Measurements from ENCODE around the gene CHRNA5.

CHRNA5 gene

DNA sequence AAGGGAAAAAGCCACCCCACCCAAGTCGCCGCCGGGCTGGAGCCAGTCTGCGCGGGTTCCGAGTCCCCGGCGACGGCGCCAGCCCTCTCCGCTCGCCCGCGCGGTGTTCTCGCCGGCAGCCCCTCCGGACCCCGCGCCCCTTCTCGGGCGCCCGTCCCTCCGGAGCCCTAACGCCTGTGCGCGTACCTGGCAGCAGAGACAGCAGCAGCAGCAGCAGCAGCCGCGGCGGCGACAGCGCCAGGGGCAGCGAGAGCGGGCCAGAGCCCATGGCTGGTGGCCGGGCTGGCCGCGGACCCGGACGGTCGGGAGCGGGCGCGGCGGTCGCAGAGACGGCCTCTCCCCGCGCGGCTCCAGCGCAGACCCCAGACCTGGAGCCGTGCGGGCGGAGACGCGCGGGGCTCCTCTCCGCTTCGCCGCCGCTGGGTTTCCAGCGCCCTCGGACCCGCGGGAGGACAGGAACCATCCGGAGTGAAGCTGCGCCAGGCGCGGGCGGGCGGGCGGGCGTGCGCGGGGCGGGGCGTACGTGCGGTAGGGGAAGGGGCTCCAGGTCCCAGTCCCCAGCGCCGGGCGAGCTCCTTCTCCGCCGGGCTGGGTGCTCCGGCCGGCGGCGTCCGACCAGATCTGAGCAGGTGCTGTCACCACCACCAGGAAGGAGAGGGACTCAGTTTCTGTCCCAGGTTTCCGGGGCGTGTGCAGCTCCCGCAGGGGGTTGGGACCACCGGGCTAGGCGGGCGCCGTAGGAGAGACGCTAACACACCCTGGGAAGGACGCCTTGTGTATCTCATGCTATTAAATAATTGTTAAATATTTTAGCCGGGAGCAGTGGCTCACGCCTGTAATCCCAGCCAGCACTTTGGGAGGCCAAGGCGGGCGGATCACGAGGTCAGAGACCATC is 55.5 kb downstream of the CHRNA5 start, which contains the start of gene CHRNA3:
Gene CHRNA3 (minus strand): TSS at position 470 of the 895 bp plus-strand sequence. CDS start 202 bp downstream, at position 268.
- no peak for DNase-seq

DNA sequence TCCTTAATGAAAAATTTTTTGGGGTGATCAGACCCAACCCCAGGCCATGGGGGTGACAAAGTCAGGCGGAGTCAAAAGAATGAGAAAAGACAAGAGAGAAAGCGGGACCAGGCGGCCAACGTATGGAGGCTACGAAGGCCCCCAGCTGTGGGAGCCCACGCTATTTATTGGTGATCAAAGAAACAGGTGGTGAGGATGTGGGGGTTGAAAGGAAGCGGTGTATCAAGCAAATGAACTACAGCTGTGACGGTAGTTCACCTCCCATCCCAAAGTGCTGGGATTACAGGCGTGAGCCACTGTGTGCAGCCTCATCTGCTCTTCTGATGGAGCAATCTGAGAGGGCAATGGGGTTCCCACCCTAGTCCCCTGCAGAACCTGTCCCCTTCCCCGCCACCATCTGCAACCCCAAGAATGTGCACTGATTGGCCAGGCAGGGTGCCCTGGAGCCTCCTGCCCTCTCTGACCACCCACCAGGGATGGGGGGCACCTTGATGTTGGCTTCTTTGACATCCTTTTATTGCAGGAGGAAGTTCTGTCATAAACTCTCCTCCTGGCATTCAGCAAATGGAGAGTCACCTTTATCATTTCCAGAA is 56.6 kb downstream of the CHRNA5 start:
- DNase-seq: no peak

DNA sequence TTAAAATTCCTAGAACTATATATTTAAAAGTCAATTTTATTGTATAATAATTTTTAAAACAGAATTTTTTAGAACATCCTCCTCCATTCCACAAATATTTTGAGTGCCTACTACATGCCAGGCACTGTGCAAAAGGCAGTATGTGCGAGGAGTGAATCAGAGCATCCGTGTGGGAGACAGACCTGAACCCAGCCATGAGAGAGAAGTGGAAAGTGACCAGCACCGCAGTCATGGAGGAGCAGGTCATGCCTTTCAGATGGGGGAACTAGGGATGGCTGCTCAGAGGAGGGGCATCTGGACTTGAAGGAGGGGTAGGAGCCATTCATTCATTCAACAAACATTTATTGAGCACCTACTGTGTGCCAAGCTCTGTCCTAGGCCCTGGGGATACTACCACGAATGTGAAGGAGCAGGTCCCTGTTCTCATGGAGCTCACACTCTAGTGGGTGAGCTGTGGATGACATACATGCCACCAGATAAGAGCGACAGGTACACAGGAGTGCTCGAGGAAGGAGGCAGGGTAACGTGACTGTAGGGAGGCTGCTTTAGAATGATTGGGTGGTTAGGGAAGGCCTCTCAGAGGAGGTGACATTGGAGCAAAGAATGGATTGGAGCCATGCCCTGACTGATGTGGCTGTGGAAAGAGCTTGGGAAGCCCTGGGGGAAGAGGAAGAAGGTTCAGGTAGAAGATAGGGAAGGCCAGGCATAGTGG is 58.6 kb downstream of the CHRNA5 start:
- no peak for DNase-seq

DNA sequence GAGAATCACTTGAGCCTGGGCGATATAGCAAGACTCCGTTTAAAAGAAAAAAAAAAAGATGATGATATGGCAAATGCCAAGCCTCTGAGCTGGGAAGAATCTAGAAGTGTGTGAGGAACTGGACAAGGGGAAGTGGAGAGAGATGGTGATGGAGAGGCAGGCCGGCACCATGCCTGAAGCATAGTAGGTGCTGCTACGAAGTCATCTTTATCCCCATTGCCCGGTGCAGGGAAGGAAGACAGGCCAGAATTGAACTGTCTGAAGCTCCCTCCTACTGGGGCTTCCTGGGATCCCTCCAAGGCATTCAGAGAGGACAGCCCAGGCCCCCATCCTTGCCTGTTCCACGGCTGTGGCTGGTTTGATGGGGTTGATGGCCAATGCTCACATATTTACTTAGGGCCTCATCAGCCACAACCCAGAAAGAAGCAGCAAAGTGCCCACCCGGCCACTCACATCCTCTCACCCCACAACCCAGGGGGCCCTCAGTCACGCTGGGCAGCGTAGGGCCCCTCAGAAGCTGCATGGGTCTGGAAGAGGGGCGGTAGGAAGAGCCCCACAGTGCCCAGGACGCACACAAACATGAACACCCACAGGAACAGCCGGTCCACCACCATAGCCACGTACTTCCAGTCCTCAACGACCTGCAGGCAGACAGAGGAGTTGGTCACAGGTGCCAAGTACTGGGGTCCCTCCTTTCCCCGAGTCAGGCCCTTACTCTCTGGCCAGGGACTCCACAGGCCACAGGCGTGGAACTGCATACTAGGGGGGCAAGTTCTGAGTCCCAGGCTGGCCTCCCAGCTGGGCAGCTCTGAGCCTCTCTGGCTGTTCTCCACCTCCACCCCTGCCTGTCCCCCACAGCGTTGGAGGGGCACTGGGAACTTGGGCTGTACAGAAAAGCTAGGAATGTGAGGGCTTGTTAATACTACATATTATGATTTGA is 59.6 kb downstream of the CHRNA5 start:
- no peak for DNase-seq

DNA sequence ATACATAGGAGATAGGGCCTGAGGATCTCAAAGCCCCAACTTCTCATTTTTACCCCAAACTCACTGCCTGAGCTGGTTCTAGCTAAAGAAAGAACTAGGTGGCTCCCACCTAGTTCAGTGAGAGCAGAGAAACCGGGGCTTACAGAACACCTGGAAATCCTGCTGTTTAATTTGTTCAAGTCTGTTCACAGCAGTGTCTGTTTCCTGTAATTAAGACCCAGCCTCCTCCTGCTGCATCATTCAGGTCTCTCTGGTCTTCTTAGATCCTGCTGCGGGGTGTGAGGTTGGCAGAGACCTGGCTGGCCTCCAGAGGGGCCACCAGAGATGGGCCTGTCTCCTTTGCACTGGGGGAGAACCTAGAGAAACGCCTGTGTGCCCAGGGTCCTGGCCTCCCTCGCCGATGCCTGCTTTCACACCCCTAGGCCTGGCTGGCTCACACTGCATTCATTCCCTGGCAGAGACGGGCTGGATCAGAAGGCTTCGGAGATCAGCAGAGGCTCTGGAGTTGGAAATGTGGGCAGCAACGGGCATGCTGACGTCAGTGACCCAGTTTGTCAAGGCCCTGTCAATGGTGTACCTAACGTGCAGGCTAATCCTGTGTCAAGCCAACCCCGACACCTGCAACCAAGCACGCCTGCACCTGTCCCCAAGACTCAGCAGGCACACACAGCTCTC is 60.4 kb downstream of the CHRNA5 start:
- no peak for DNase-seq

DNA sequence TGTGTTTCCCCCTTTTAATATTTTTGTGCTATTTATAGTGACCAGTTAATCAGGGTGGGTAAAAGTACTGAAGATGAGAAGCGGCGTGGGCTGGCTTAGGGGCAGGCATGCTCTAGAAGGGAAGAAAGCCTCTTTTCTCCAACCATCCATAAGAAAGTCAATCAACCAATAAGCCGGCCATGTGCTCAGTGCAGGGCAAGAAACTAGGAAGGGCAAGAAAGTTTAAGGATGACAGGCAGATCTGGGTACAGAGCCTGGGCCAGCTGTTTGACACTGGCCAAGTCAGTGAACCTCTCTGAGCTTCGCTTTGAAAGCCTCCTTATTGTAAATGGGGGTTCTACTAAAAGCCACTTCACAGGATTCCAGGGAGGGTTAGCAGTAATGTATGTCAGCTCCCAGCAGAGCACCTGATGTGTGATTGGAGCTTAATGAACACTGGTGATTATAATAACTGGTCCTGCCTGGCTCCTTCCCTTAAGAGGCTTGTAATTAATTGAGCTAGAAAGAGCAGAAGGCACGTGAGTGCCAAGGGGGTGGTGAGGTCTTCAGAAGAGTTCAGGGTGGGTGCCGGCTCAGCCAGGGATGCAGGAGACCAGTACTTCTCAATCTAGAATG is 61.2 kb downstream of the CHRNA5 start:
- DNase-seq: no peak

DNA sequence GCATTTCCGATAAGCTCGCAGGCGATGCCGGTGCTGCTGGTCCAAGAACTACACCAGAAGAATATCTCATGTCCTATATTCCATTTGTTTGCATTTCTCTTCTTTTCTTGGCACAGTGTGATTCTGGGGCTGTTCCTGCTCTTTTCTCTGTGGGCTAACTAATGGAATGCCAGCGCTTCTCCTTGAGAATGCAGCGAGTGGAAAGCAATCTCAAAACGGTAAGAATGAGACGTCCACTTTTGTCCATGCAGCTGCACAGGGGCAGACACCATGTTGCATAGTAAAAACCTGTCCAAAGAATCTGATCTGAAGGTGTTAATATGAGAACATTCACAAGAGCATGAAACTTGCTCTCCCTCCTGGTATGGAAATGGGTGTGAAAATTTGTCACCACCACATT is 62.0 kb downstream of the CHRNA5 start:
- no peak for DNase-seq

DNA sequence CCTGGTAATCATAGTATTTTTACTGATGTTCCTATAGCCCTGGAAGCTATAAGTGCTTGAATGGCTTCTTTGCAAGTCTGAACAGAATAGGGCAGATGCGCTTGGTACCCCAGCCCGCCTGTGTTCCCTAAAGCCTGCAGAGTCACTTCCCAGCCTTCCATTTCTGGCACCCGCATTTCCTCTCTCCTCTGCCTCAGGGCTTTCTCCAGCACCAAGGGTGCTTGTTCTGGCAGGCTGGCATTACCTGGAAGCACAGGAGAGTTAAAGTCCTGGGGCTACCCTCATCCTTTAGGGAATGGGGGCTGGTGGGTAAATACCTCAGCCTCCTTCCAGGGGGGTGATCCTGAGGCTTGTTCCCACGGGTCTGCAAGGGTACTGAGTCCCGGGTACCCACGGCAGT is 62.9 kb downstream of the CHRNA5 start:
- no peak for DNase-seq

DNA sequence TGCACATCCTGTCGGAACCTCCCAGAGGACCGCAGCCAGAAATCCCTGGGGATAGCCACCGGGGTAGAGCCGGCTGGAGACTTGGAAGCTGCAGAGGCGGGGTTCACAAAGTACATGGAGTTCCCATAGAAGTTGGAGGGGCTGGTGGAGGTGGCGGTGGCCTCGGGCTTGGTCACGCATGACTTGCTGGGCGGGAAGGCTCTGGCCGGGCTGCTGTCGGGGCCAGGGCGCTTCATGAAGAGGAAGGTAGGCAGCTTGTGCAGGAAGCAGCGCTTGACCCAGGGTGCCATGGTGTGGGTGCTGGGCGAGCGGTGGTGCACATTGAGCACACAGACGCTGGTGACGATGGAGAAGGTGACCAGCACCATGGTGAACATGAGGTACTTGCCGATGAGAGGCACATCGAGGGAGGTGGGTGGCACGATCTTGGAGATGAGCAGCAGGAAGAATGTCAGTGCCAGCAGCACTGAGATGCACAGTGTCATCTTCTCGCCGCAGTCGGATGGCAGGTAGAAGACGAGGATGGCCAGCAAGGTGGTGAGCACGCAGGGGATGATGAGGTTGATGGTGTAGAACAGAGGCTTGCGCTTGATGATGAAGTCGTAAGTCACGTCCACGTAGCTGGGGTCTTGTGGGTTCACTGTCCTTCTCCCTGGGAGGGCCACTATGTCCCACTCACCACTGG is 63.9 kb downstream of the CHRNA5 start:
- no peak for DNase-seq

DNA sequence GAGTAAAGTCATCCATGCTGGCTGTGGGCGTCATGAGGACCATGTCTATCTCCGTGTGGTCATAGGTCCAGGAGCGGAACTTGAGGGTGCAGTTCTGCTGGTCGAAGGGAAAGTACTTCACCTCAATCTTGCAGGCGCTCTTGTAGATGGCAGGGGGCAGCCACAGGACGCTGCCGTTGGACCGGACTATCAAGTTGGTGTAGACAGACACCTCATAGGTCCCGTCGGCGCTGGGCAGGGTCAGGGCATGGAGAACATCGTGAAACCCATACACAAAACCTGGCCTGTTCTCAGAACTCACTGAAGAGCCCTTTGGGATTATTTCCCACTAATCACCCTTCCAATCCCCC is 64.4 kb downstream of the CHRNA5 start:
- no peak for DNase-seq

DNA sequence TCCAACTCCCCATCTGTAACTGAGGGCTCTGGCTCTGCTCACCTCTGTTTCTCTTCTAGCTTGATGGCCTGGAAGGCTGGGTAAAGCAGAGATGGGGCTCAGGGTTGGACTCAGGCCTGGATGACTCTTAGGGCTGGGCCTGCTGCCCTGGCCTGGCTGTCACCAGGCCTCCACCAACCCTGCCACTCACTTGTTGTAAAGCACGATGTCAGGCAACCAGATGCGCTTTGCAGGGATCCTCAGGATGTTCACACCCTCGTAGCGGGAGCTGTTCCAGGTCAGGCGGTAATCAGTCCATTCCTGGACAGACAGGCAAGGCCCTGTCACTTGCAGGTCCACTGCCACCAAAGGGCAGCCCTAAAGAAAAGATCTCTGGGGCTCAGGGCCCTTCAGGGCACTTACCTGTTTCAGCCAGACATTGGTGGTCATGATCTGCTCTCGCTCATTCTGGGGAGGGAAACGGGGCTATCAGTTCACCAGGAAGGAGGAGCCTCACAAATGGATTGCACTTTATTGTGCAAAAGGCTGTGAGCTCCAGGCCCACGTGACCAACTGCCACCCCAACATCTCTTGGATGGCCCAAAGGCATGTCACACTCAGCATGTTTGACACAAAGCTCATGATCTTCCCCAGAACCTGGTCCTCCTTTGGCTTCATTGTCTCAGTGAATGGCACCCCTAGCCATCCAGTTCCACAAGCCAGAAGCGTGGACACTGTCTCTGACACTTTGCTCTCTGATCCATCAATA is 65.7 kb downstream of the CHRNA5 start:
- no peak for DNase-seq

DNA sequence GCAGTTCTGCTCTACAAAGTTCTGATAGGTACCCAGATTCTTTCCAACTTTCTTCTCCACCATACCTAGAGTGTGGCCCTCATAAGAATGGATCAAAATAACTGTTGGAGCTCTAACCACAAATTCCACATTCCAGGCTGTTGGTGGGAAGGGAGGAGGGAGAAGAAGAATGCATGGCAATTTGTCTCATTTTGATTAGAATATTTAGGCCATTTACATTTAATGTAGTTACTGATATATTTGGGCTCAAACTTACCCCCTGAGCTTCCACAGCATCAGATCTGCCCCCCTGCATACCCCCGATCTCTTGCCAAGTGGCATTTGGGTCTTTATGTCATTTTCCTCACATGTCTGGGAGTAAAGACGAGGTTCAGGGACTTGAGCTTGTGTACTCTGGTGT is 68.0 kb downstream of the CHRNA5 start:
- DNase-seq: no peak

DNA sequence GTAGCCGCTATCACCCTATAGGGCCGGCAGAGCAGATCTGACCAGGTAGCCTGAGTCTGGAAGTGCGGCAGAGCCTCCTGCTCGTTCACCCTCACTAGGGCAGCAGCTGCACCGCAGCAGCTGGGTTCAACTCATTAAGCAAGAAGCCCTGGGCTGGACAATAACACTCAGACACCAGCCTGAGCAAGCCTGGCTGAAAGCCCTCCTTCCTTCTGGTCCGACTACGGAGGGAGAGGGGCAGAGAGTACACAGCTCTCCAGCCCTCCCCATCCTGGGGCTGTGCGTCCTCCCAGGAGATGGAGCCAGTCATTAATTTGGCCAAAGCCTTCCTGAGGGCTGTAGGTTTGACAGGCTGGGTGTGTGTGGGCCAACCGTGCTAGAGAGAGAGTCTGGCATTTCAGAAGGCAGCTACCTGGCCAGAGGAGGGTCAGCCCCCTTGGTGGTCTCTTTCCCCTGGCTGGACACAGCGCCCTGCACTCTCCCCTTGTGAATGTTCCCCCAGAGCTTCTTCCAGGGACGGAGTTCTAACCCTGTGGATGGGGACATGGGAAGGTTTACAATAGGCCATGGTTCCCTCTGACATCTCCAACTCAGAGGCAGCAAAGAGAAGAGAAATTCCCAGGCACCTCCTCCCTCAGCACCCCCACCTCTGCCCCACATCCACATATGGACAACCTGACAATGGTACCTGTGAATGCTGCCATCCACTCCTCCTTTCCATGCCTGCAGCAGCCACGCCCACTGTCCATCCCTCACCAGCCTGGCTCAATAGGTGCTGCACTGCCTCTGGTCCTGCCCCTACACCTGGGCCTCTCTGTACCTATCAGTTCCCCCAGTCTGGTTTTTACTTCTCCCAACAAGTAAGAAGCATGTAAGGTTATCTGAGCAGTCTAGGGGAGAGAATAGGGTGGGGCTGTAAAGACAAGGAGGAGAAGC is 69.2 kb downstream of the CHRNA5 start:
- DNase-seq: no peak

DNA sequence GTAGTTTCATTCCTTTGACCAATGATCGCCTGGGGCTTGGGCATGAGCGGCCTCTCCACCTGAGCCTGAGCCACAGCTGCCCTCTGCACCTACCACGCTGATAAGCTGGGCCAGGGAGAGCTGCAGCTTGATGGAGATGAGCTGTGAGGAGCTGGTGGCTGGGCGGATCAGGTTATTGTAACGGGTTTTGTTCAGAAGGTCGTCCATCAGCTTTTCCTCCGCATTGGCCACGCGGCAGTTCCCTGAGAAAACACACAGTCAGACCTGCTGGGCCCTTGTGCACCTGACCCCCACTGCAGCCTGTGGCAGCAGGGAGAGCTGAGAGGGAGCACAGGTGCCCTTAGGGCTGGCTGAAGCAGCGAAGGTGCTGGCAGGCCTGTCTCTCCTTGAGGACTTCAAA is 70.0 kb downstream of the CHRNA5 start:
- DNase-seq: no peak

DNA sequence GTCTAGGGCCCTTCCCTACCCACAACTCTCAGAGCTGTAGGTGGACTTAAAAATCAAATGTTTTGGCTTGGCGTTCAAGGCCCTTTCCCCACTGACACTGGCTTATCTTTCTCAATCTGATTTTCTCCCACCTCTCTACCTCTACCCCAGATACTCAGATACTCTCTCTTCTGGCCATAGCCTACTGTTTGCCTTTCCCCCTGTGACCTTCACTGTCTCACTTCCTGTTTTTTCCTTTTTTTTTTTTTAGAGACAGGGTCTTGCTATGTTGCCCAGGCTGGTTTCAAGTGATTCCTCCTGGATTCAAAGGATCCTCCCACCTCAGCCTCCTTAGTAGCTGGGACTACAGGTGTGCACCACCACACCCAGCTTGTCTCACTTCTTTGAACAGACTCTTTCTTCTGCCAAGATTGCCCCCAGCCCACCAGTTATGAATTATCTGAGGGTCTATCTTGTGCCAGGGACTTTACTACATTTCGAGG is 71.1 kb downstream of the CHRNA5 start:
- DNase-seq: no peak

DNA sequence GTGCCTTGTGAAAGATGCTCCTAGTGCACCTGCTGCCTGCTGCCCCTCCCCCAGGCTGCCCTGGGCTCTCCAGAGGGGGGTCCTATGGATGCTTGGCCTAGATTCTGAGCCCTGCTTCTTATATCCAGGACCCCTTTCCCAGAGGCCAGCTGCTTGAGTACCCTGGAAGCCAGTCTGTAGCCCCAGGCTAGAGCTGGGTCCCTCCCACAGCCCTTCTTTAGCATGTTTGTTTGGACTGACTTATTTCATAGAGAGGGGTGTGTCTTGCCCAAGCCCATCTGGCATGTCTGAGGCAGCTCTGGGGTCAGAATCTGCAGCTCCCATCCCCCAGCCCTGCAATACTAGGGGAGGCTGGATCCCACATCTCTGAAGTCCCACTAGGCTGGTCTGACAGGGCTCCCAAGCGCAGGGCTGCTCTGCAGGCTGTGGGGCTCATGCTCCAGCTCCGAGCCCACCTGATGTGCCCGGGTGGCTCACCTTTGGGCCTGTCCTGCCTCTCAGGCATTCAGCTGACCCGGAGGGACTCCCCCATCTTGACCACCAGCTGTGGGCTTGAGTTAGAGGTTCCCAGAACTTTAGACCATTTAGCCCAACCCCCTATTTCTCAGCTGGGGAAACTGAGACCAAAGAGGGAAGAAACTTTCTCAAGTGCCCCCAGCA is 72.6 kb downstream of the CHRNA5 start:
- DNase-seq: no peak

DNA sequence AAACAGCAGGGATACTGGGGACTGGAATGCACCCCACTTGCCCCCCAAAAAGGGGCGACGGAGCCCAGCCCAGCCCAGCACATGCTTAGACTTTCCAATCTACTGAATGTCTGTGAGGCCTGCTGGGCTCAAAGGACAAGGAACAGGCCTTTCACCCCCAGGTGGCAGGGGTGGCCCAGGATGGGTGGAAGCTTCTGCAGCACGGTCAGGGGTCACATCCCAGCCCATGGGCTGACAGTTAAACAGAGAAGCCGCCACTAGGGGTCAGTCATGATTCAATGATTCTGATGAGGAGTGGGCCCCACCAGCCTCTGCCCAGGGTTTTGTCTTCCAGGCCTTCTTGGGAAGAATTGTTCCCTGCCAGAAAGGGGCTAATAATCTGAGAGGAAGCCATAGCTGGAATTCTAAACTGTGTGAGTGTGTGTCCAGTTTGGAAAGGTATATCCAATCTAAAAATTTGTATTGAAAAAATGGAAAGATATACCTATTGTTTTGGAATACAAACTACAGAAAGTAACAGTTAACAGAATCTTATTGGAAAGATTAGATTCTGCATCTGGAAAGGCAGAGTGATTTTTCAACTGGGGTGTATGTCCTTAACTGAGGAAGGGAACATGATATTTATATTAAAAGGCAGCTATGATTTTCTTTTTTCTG is 73.5 kb downstream of the CHRNA5 start:
- peak; percentile 50 for DNase-seq
